Fibroblast of pulmonary artery (primary cell): Measurements from ENCODE around the gene FAM241A.

ENCODE experiments used
- DNase-seq: peaks from one replicate; pipeline ENCODE4 v3.0.0-alpha.2; 2010; ENCODE audit warnings: low read depth
- H3K4me3 ChIP-seq: replicated peaks from 2 replicates; pipeline ENCODE4 v1.5.1; 2011; ENCODE audit warnings: low read depth, mild to moderate bottlenecking, control low read depth, low read length, moderate library complexity
- CTCF ChIP-seq: IDR thresholded peaks from 2 replicates; pipeline ENCODE4 v1.5.1; 2011; ENCODE audit warnings: mild to moderate bottlenecking, control low read depth, low read length, inconsistent platforms; ENCODE audit errors: missing control alignments

FAM241A gene

GRCh38 chr4:112119353-112119783 is 25.9 kb upstream of the FAM241A start:
- no peak overlapping the region for H3K4me3 ChIP-seq
- DNase-seq = no peak
- no peak for TF ChIP-seq CTCF

- TF ChIP-seq CTCF = no peak
- no peak overlapping the region for H3K4me3 ChIP-seq
- peak; percentile 32 for DNase-seq
Measured at GRCh38 chr4:112120021-112120420, 25.2 kb upstream of the FAM241A start.

GRCh38 chr4:112125416-112125815 is 19.8 kb upstream of the FAM241A start:
- DNase-seq = no peak
- no peak for TF ChIP-seq CTCF
- H3K4me3 ChIP-seq = no peak overlapping the region

- no peak for DNase-seq
- TF ChIP-seq CTCF = no peak
Measured at GRCh38 chr4:112127048-112127637, 18.1 kb upstream of the FAM241A start.

GRCh38 chr4:112127803-112128202 is 17.5 kb upstream of the FAM241A start:
- no peak overlapping the region for H3K4me3 ChIP-seq
- no peak for TF ChIP-seq CTCF
- no peak for DNase-seq

More at GRCh38 chr4:112127048-112127637, 18.1 kb upstream of the FAM241A start:
- H3K4me3 ChIP-seq = no peak overlapping the region

GRCh38 chr4:112128452-112128851 is 16.8 kb upstream of the FAM241A start:
- no peak for TF ChIP-seq CTCF
- DNase-seq = no peak

GRCh38 chr4:112130906-112131305 is 14.3 kb upstream of the FAM241A start:
- no peak for DNase-seq
- TF ChIP-seq CTCF = no peak
- H3K4me3 ChIP-seq = no peak overlapping the region

More at GRCh38 chr4:112128452-112128851, 16.8 kb upstream of the FAM241A start:
- H3K4me3 ChIP-seq = no peak overlapping the region
